ENCODE measurements around the gene CIB2.

- TF ChIP-seq CTCF (IDR thresholded peaks at IDR 0.05) (no peak), POLR2A (IDR thresholded peaks at IDR 0.05) (no peak)
These were observed 6.0 kb downstream of the CIB2 start for GRCh38 chr15:78125267-78125666.

All from heart left ventricle (tissue), 13 donors.